Measurements from ENCODE around the gene WDR86. TPM values are rescaled to one million over a fixed set of nuclear protein-coding genes. Genes with fewer than 3 reads are reported as not detected.

WDR86 gene
- total RNA-seq, 1 experiment from 2014 or later, result 24.4 TPM

DNA sequence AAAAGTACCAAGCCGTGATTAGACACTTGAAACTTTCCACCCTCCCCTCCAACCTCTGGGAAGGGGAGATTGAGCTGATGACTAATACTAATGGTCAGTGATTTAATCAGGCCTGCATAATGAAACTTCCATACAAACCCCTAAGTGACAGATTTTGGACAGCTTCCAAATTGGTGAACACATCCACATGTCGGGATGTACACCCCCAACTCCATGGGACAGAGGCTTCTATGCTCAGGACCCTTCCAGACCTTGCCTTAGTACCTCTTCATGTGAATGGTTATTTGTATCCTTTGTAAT, 63.4 kb downstream of the WDR86 start:
- ChIA-PET POLR2A (no interaction called here), CTCF (no interaction called here)
- Mint-ChIP-seq H3K36me3 (peaks cover 31% of the 10 kb centered on the region), H3K9me3 (no peaks in the 10 kb centered on the region), H3K27me3 (ENCODE audit: low read depth) (no peaks in the 10 kb centered on the region), H3K4me3 (no peak overlapping the region), H3K4me1 (peaks cover 3% of the 10 kb centered on the region; the same call in 1 of the 2 replicates), H3K27ac (no peak overlapping the region)
- ATAC-seq, result no peak
- TF ChIP-seq ELF4 (CRISPR knock-in tag; IDR thresholded peaks at IDR 0.05; ENCODE audit: low read depth) (no peak), ZNF423 (CRISPR knock-in tag; IDR thresholded peaks at IDR 0.05) (no peak), CREB1 (CRISPR knock-in tag; IDR thresholded peaks at IDR 0.05) (no peak), PRDM15 (CRISPR knock-in tag; IDR thresholded peaks at IDR 0.05) (no peak), ZNF263 (CRISPR knock-in tag; IDR thresholded peaks at IDR 0.05; ENCODE audit: low read depth) (no peak), ZNF317 (CRISPR knock-in tag; IDR thresholded peaks at IDR 0.05; ENCODE audit: borderline replicate concordance, low read depth) (no peak), USF1 (CRISPR knock-in tag; IDR thresholded peaks at IDR 0.05) (no peak), GRHL2 (CRISPR knock-in tag; IDR thresholded peaks at IDR 0.05; ENCODE audit: insufficient replicate concordance, severe bottlenecking) (no peak), ZNF532 (CRISPR knock-in tag; IDR thresholded peaks at IDR 0.05; ENCODE audit: borderline replicate concordance) (no peak), ESRRA (CRISPR knock-in tag; IDR thresholded peaks at IDR 0.05; ENCODE audit: borderline replicate concordance) (no peak), ZNF138 (CRISPR knock-in tag; conservative IDR thresholded peaks at IDR 0.05) (no peak), ZNF121 (CRISPR knock-in tag; IDR thresholded peaks at IDR 0.05) (no peak), MAX (CRISPR knock-in tag; IDR thresholded peaks at IDR 0.05) (no peak)
- TF ChIP-seq, protein P1, sequence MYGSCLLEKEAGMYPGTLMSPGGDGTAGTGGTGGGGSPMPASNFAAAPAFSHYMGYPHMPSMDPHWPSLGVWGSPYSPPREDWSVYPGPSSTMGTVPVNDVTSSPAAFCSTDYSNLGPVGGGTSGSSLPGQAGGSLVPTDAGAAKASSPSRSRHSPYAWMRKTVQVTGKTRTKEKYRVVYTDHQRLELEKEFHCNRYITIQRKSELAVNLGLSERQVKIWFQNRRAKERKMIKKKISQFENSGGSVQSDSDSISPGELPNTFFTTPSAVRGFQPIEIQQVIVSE (CRISPR knock-in tag; IDR thresholded peaks at IDR 0.05; ENCODE audit: borderline replicate concordance), result no peak
- TF ChIP-seq, protein P2, sequence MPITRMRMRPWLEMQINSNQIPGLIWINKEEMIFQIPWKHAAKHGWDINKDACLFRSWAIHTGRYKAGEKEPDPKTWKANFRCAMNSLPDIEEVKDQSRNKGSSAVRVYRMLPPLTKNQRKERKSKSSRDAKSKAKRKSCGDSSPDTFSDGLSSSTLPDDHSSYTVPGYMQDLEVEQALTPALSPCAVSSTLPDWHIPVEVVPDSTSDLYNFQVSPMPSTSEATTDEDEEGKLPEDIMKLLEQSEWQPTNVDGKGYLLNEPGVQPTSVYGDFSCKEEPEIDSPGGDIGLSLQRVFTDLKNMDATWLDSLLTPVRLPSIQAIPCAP (CRISPR knock-in tag; IDR thresholded peaks at IDR 0.05), result no peak
- TF ChIP-seq, protein P3, sequence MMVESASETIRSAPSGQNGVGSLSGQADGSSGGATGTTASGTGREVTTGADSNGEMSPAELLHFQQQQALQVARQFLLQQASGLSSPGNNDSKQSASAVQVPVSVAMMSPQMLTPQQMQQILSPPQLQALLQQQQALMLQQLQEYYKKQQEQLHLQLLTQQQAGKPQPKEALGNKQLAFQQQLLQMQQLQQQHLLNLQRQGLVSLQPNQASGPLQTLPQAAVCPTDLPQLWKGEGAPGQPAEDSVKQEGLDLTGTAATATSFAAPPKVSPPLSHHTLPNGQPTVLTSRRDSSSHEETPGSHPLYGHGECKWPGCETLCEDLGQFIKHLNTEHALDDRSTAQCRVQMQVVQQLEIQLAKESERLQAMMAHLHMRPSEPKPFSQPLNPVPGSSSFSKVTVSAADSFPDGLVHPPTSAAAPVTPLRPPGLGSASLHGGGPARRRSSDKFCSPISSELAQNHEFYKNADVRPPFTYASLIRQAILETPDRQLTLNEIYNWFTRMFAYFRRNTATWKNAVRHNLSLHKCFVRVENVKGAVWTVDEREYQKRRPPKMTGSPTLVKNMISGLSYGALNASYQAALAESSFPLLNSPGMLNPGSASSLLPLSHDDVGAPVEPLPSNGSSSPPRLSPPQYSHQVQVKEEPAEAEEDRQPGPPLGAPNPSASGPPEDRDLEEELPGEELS (CRISPR knock-in tag; IDR thresholded peaks at IDR 0.05), result no peak
- DNase-seq (ENCODE audit: low spot score), result no peak
